ENCODE measurements around the gene GDI2. TPM values are rescaled to one million over a fixed set of nuclear protein-coding genes. Genes with fewer than 3 reads are reported as not detected.
A peak's percentile ranks its signal among the peaks of the same experiment; 100 is the strongest.
"Not testable (repeated sequence)": the region's sequence is repeated elsewhere in the genome, so short reads cannot be mapped to it uniquely, and the experiment has no call there.

The GDI2 gene
- total RNA-seq, 1 donor from 2014 or later = 402 TPM

DNA sequence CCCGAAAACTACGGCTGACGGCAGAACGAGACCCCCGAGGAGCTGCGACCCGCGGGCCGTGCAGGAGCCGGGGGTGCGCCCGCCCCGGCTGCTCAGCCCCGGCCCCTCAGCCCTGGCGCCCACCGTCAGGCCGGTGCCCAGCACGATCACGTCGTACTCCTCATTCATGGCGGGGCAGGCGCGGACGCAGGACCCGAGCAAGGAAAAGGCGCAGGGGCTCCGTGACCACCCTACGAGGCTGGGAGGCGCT is 218 bp downstream of the GDI2 start:
- TF ChIP-seq, protein P1, sequence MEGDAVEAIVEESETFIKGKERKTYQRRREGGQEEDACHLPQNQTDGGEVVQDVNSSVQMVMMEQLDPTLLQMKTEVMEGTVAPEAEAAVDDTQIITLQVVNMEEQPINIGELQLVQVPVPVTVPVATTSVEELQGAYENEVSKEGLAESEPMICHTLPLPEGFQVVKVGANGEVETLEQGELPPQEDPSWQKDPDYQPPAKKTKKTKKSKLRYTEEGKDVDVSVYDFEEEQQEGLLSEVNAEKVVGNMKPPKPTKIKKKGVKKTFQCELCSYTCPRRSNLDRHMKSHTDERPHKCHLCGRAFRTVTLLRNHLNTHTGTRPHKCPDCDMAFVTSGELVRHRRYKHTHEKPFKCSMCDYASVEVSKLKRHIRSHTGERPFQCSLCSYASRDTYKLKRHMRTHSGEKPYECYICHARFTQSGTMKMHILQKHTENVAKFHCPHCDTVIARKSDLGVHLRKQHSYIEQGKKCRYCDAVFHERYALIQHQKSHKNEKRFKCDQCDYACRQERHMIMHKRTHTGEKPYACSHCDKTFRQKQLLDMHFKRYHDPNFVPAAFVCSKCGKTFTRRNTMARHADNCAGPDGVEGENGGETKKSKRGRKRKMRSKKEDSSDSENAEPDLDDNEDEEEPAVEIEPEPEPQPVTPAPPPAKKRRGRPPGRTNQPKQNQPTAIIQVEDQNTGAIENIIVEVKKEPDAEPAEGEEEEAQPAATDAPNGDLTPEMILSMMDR (conservative IDR thresholded peaks at IDR 0.05; ENCODE audit: low read depth, low read length) = no peak
- no peak for DNase-seq (ENCODE audit: low read depth)
- H3K4me3 ChIP-seq (ENCODE audit: low read depth, low read length) = peak overlapping the region; percentile 86

DNA sequence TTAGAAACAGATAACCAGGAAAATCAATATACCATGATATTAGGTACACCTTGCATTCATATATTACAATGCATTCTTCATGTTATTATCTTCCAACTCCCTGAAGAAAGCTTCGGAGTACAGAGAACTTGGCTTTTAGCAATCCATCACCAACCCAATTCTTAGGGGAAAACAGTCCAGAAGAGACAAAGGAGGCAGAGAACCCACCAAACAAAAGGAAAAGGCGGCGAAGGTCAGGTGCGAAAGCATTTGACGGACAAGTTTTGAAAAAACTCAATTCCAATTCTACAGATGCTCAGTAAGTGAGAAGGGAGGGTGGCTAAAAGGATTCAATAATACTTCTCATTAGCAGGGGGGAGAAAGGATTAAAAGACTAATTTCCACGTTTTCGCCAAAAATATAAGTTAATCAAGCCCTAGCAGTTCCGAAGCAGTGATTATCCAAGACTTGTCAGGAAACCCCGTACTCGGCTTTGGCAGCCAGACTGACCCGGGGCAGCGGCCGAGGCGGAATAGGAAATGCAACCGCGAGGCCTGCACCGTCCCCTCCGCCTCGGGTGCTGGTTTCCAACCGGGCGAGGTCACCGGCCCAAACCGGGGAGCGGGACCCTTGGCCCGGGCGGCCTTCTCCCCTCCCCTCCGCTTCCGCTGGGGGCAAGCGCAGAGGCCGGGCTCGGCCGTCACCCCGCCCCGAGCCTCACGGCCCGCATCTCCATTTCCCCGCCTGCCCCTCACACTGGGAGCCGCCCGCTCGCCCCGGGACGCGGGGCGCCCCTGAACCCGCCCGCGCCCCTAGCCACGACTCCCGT is 747 bp downstream of the GDI2 start:
- TF ChIP-seq, protein P1 (conservative IDR thresholded peaks at IDR 0.05; ENCODE audit: low read depth, low read length) = no peak
- H3K4me3 ChIP-seq (ENCODE audit: low read depth, low read length) = peak overlapping the region; percentile 86
- no peak for DNase-seq (ENCODE audit: low read depth)

DNA sequence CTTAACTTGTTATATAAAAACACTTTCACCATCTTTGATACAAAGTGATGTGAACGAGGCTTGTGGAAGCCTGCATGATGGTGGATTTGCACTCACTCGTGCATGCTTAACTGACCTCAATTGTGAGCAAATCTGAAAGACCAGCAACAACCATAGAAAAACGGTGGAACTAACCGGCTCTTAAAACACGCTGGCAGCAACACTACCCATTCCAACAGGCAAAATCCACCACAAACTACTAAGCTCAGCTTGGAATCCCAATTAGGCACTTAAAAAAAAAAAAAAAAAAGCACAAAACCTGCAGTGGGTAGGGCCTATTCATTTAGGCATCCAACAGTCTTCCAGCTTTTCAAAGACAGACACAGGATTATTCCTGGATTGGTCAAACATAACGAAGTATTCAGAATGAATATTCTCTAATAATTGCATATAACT is 1.8 kb downstream of the GDI2 start:
- peak; percentile 13 for DNase-seq (ENCODE audit: low read depth)
- TF ChIP-seq, protein P1 (conservative IDR thresholded peaks at IDR 0.05; ENCODE audit: low read depth, low read length) = no peak
- peak overlapping the region; percentile 86 for H3K4me3 ChIP-seq (ENCODE audit: low read depth, low read length)

DNA sequence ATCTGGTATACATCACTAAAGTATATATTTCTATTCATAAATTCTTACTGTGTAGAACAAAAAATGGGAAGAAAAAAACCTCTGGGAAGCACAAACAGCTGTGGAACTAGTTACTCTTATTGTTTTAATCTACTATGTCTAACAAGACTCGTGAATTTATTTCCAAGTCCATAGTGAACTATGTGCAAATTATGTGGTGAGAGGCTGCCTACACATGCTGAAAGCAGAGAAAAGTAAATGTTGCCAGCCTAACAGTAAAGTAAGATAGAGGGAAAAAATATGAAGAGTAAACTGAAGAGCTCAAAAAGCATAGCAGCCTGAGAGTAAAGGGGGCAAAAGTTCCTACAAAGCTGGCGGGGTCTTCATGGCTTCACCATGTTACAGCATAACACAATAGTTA is 3.0 kb downstream of the GDI2 start:
- no peak overlapping the region for H3K4me3 ChIP-seq (ENCODE audit: low read depth, low read length)
- TF ChIP-seq, protein P1 (conservative IDR thresholded peaks at IDR 0.05; ENCODE audit: low read depth, low read length) = no peak
- DNase-seq (ENCODE audit: low read depth) = no peak

DNA sequence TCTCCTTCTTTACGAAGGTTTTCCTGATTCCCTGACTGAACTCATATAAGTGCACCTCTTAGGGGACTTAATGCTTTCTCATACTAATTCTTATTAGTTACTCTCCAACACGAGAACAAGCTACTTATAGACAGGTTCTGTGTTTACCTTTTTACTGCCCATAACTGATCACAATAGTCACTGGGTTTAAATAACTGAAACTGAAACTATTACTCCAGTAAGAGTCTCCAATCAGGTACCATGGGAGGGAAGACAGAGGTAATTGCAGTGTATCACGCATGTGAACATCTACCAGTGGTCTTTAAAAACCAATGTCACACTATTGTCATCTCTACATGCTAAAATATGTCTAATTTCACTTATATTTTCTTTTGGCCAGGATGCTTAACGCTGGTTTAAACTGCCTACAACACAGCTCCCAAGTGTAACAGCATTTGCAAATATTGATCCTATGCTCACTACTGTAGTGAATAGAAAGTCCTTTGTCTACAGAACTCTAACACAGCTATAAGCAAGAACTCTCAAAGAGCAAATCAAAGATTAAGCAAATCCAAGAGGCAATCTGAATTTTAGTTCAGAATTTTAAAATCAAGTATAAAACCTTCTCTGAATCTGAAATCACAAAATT is 3.6 kb downstream of the GDI2 start:
- H3K4me3 ChIP-seq (ENCODE audit: low read depth, low read length) = peak overlapping the region; percentile 3
- no peak for DNase-seq (ENCODE audit: low read depth)

DNA sequence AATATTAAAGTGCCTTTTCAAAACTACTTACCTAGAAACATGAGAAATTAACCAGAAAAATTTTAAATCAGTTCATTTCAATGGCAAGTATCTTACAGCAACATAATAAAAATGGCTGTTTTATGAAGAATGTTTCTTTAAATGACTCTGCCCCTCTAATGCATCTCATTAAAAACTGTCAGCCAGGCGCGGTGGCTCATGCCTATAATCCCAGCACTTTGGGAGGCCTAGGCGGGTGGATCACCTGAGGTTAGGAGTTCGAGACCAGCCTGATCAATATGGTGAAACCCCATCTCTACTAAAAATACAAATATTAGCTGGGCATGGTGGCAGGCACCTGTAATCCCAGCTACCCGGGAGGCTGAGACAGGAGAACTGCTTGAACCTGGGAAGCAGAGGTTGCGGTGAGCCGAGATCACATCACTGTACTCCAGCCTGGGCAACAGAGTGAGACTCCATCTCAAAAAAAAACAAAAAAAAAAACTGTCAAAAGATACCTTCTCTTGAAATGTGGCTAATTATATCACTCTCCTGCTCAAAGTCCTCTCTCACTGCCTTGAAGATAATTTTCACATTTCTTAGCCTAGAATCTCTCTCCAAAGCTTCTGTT is 4.3 kb downstream of the GDI2 start:
- not testable (repeated sequence) for H3K4me3 ChIP-seq (ENCODE audit: low read depth, low read length); DNase-seq (ENCODE audit: low read depth)

More for the DNA sequence above, 3.6 kb downstream of the GDI2 start:
- TF ChIP-seq, protein P1 (conservative IDR thresholded peaks at IDR 0.05; ENCODE audit: low read depth, low read length) = no peak

DNA sequence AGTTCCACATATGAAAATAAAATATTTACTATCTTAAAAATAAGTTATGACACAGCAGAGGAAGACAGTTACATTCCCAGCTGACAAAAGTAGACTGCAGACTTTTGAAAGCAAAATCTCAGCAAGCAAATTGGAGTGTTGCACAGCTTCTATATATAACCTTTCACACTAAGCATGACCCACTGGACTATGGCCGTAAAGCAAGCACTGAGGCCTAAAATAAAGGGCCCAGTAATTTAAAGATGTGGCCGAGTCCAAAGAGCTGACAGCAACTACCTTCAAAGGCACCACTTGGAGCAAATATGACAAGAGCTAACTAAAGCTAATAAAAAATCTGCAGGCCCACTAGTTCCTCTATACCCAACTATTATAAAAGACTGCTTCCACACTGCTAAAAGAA is 6.5 kb downstream of the GDI2 start:
- no peak for DNase-seq (ENCODE audit: low read depth)
- no peak overlapping the region for H3K4me3 ChIP-seq (ENCODE audit: low read depth, low read length)
- TF ChIP-seq, protein P1 (conservative IDR thresholded peaks at IDR 0.05; ENCODE audit: low read depth, low read length) = no peak
